NCI-H748 (cell line): ENCODE results near the gene TGFB1.
"Not testable (repeated sequence)": the region's sequence is repeated elsewhere in the genome, so short reads cannot be mapped to it uniquely, and the experiment has no call there.

Experiments
- DNase-seq: peaks from one replicate; lab custom pipeline; 2025; ENCODE audit not compliant: unreplicated experiment; lab: John Stamatoyannopoulos, UW

TGFB1 gene

GRCh38 chr19:41346916-41347315 lies 6.8 kb downstream of the TGFB1 start:
- DNase-seq = not testable (repeated sequence)

- DNase-seq = no peak
Measured at GRCh38 chr19:41344162-41344561, 9.6 kb downstream of the TGFB1 start.

GRCh38 chr19:41341669-41342490 lies 11.8 kb downstream of the TGFB1 start:
- no peak for DNase-seq

GRCh38 chr19:41339936-41340335 lies 13.8 kb downstream of the TGFB1 start:
- DNase-seq = no peak

- no peak for DNase-seq
Measured at GRCh38 chr19:41335467-41335866, 18.3 kb downstream of the TGFB1 start.

- DNase-seq = no peak
Measured at GRCh38 chr19:41334793-41335192, 18.9 kb downstream of the TGFB1 start.

- DNase-seq = peak; percentile 25
Measured at GRCh38 chr19:41332468-41332867, 21.3 kb downstream of the TGFB1 start.

- DNase-seq = no peak
Measured at GRCh38 chr19:41332000-41332399, 21.7 kb downstream of the TGFB1 start.

GRCh38 chr19:41330946-41331678 lies 22.6 kb downstream of the TGFB1 start:
- peak; percentile 76 for DNase-seq

- peak; percentile 63 for DNase-seq
Measured at GRCh38 chr19:41330481-41330880, 23.2 kb downstream of the TGFB1 start.

- no peak for DNase-seq
Measured at GRCh38 chr19:41328842-41329225, 24.9 kb downstream of the TGFB1 start.

- no peak for DNase-seq
Measured at GRCh38 chr19:41328157-41328841, 25.4 kb downstream of the TGFB1 start.

- DNase-seq = peak; percentile 67
Measured at GRCh38 chr19:41327576-41328156, 26.1 kb downstream of the TGFB1 start.

GRCh38 chr19:41327076-41327575 lies 26.6 kb downstream of the TGFB1 start:
- DNase-seq = no peak

- DNase-seq = no peak
Measured at GRCh38 chr19:41325947-41326706, 27.6 kb downstream of the TGFB1 start.

GRCh38 chr19:41325640-41325946 lies 28.1 kb downstream of the TGFB1 start:
- no peak for DNase-seq

- DNase-seq = no peak
Measured at GRCh38 chr19:41324921-41325639, 28.6 kb downstream of the TGFB1 start.

- no peak for DNase-seq
Measured at GRCh38 chr19:41324231-41324702, 29.5 kb downstream of the TGFB1 start.

- no peak for DNase-seq
Measured at GRCh38 chr19:41323430-41324125, 30.1 kb downstream of the TGFB1 start.
